HG03039 (cell line): Measurements from ENCODE around the gene ZNF384.
"Not testable (repeated sequence)": the region's sequence is repeated elsewhere in the genome, so short reads cannot be mapped to it uniquely, and the experiment has no call there.

Source experiments
- ATAC-seq: cut with Tn5 transposase; IDR thresholded peaks from one replicate; pipeline ENCODE4 v1.9.1; 2021; ENCODE audit warnings: mild to moderate bottlenecking, moderate library complexity; ENCODE audit not compliant: unreplicated experiment

The ZNF384 gene

GRCh38 chr12:6688999-6689882 is at the start of gene ZNF384:
TSS of gene ZNF384 (minus strand) at chr12:6689375. CDS start at chr12:6679520, 9,855 bp downstream.
- ATAC-seq, result peak; percentile 68

GRCh38 chr12:6736754-6737153 is 47.6 kb upstream of the ZNF384 start:
- no peak for ATAC-seq

DNA sequence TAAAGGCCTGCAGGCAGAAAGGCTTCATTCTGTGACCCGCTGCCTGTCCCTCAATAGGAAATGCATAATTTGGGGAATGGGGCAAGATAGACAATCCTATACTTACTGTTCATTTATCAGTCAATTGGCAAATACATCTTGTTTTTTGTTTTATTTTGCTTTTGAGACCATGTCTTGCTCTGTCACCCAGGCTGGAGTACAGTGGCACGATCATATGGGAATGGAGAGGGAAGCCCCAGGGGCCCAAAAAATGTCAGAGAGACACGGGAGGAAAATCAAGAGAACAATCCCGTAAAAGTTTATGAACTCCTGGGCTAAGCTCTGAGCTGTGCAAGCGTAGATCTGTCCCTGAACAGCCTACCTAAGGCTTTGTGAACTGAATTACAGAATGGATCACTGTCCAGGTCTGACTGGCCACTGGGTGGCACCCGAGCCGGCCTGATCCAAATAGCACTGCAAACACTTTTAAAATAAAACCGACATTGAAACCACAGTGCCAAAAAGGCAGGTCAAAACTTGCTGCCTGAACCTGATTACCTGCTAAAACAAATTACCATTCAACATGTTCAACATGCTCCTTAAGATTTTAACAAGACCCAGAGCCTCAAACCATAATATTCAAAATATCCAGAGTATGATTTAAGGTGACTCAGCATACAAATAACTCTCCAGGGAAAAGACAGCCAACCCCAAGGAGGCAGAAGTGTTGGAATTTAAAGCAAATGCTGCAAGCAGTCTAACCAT is 46.4 kb upstream of the ZNF384 start:
- ATAC-seq, result no peak

DNA sequence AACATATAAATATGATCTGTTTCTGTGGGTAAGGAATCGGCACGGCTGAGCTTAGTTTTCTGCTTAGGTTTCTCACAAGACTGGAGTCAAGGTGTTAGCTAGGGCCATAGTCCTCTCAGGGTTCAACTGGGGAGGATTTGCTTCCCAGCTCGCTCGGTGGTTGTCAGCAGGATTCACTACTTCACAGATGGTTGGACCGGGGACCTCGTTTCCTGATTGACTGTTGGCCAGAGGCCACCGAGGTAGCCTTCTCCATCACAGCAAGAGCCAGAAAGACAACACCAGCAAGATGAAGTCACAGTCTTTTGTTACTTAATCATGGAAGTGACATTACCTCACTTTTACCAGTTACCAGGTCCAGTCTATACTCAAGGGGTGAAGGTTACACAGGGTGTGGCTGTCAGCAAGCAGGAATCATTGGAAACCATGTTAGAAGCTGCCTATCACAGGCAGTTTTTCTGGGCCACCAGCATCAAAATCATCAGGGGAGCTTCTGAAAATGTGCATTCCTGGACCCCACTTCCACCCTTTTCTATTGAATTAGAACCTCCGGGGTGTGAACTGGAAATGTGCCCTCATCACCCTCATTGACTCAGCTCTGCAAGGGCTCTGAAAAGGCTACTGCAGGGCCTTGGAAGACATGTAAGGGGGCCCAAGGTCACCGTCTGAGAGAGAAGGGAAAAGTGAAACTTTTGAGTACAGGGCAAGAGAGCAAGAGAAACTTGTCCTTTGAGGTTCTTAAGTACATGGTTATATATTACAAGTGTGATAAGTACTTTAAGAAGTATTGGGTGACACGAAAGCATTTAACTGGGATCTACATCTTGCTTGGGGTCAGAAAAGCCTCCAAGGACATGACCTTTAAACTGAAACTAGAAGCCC is 45.6 kb upstream of the ZNF384 start:
- ATAC-seq, result no peak

DNA sequence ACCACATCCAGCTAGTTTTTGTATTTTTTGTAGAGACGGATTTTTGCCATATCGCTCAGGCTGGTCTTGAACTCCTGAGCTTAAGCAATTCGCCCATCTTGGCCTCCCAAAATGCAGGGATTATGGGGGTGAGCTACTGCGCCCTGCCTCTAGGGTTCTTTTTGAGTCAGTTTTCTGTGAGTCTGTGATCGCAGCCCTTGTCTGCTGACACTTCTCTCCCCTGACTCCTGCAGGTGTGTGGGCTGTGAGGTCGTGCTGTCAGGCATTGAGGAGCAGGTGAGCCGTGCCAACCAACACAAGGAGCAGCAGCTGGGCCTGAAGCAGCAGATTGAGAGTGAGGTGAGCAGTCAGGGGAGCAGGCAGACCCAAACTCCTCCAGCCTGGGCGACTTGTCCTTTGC is 41.0 kb upstream of the ZNF384 start:
- ATAC-seq, result no peak

GRCh38 chr12:6729186-6729585 is 40.0 kb upstream of the ZNF384 start:
- no peak for ATAC-seq

DNA sequence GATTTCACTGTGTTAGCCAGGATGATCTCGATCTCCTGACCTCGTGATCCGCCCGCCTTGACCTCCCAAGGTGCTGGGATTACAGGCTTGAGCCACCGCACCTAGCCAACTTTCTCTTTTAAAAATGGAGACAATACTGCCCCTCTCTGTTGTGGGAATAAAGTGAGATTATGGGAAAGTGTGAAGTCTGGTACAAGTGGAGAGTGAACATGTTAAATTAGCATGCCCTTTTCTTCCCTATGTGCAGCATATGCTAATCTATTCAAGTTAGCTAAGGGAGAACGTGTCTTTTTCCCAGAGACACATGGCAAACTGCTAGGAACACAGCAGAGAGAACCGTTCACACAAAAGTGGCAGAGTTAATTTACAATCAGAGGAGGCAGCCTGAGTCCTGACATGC is 36.2 kb upstream of the ZNF384 start:
- ATAC-seq, result no peak

- ATAC-seq, result peak; percentile 8
These were observed 35.2 kb upstream of the ZNF384 start for GRCh38 chr12:6724409-6724797.

- ATAC-seq, result peak; percentile 91
These were observed 34.6 kb upstream of the ZNF384 start, which contains the start of gene COPS7A for GRCh38 chr12:6723607-6724408. TSS of gene COPS7A (plus strand) at chr12:6724046. CDS start at chr12:6724657, 611 bp downstream.

GRCh38 chr12:6722863-6723262 is 33.7 kb upstream of the ZNF384 start:
- no peak for ATAC-seq

GRCh38 chr12:6716874-6717437 is 27.8 kb upstream of the ZNF384 start:
- no peak for ATAC-seq

- not testable (repeated sequence) for ATAC-seq
These were observed 27.1 kb upstream of the ZNF384 start for GRCh38 chr12:6716031-6716873.

GRCh38 chr12:6708960-6709394 is 19.8 kb upstream of the ZNF384 start:
- no peak for ATAC-seq

- not testable (repeated sequence) for ATAC-seq
These were observed 19.2 kb upstream of the ZNF384 start for GRCh38 chr12:6708351-6708750.

DNA sequence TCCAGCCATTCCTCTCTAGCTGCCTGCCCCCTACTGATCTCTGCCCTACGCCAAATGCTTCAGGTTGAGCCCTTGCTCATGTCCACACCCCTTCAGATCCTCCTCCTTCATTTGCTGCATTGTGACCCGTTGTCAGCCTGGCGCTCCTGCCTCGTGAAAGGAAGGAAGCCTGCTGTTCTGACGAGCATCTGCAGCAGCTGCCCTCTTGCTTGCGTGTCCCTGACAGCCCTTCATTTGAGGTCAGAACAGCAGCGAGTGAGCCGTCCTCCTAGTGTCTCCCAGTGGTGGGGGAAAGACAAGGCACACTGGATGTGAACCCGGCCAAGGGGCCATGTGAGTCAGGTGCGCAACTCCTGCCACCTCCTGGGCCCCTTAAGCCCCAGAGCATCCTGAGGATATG is 14.5 kb upstream of the ZNF384 start:
- no peak for ATAC-seq

DNA sequence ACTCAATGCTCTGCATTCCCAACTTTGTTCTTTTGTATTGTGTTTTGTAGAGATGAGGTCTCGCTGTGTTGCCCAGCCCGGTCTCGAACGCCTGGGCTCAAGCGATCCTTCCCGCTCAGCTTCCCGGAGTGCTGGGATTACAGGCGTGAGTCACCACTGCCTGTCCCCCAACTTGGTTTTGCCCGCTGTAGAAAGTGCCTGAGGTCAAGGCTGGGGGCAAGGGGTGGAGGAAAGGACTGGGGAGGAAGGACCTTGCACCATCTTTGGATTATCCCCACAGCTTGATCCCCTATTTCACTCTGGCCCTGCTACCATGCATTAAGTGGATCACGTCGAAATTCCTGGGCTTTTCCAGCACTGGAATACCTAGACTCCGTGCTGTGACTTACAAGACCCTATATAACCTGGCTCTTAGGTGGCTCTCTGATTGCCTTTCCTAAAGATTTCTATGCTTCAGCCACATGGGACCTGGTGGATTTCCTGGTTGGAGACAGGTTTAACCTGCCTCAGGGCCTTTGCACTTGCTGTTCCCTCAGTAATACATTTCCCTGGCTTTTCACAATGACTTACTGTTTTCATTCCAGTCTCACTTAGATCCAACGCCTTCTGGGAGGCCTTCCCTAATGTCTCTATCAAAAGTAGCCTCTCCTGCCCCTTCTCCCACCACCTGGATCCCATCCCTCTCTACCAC is 12.0 kb upstream of the ZNF384 start:
- ATAC-seq, result no peak

DNA sequence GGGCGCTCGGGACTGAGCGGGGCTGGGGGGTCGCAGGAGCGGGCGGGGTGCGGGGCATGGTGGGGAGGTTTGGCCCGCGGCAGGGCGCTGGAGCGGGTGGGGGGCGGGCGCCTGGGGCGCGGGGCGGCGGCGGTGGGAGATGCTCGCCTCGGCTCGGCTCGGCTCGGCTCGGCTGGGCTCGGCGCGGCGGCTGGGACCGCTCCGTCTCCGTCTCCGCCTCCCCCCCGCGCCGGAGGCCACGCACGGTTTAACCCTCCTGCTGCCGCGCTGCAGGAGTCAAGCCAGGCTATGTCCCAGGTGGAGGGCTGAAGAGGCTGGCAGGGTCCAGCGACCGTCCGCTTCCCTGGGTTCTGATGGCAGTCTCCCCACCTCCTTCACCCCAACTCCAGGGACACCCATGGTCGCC is 11.5 kb upstream of the ZNF384 start, which contains the start of gene PIANP:
Gene PIANP (minus strand): TSS at position 170 of the 406 bp plus-strand sequence. CDS start 2,754 bp downstream, outside the sequence.
- ATAC-seq, result no peak
